BLaER1 (cell line): ENCODE measurements around the gene SBNO1.
A peak's percentile ranks its signal among the peaks of the same experiment; 100 is the strongest.
"Not testable (repeated sequence)": the region's sequence is repeated elsewhere in the genome, so short reads cannot be mapped to it uniquely, and the experiment has no call there.

Source experiments
- H3K27ac ChIP-seq: shearing (Covaris generic); formaldehyde crosslinking; 2 replicates; pipeline ENCODE4 v1.8.1; 2022
- H3K27me3 ChIP-seq: shearing (Covaris generic); formaldehyde crosslinking; 2 replicates; pipeline ENCODE4 v1.8.1; 2022
- H3K36me3 ChIP-seq: shearing (Covaris generic); formaldehyde crosslinking; 2 replicates; pipeline ENCODE4 v1.8.1; 2022
- H3K4me1 ChIP-seq: shearing (Covaris generic); formaldehyde crosslinking; 2 replicates; pipeline ENCODE4 v1.8.1; 2022
- H3K4me2 ChIP-seq: shearing (Covaris generic); formaldehyde crosslinking; 2 replicates; pipeline ENCODE4 v1.8.1; 2022
- H3K4me3 ChIP-seq: shearing (Covaris generic); formaldehyde crosslinking; 2 replicates; pipeline ENCODE4 v1.8.1; 2022
- H3K9ac ChIP-seq: shearing (Covaris generic); formaldehyde crosslinking; 2 replicates; pipeline ENCODE4 v1.8.1; 2022
- H3K9me3 ChIP-seq: shearing (Covaris generic); formaldehyde crosslinking; 2 replicates; pipeline ENCODE4 v1.8.1; 2022
- H4K20me1 ChIP-seq: shearing (Covaris generic); formaldehyde crosslinking; 2 replicates; pipeline ENCODE4 v1.8.1; 2022
- Cebpa-rat ChIP-seq: shearing (Covaris generic); IDR thresholded peaks from 2 replicates; pipeline ENCODE4 v1.8.1; 2022

The SBNO1 gene

DNA sequence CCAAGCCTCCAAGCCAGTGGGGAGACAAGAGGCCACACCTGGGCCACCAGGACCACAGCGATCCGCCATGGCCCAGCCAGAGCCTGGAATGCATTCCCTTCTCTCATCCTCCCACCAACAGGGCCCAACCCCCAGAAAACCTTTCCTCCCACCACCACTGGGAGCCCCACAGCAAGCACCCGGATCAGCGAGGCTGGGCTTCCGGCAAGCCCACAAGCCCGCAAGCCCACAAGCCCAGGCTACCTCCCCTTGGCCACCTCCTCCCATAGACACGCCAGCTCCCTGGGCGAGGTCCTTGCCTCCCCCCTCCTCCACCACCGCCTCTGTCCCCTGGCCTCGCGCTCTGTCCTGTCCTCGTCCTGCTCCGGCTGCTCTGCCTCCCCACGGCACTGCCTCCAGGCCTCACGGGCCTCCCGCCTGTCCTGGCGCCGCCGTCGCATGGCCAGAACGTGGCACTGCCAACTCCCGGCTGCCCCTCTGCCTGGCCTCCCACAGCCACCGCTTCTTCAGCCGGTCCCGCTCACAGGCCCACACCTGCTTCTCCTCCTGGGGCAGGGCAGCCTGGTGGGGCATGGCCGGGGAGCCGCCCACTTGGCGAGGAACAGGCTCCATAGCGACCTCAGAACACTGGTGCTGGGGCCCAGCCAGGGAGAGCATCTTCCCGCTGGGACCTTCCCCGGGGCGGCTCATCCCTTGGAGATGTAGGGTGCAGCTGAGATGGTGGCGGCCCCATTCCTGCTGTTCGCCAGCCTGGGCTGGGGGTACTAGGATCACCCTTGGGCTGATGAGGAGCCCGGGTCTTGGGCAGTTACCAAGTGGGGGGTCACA is 98.6 kb downstream of the SBNO1 start:
- Histone ChIP-seq H3K4me1 (peaks cover 38% of the 10 kb centered on the region), H3K27ac (peak overlapping the region; percentile 99), H3K4me2 (no peak overlapping the region), H3K9me3 (no peaks in the 10 kb centered on the region), H3K9ac (0 out of 2 replicates have a peak overlapping the region, but pooled peaks have one; percentile 34), H3K36me3 (peaks cover 65% of the 10 kb centered on the region), H3K4me3 (no peak overlapping the region), H3K27me3 (no peaks in the 10 kb centered on the region), H4K20me1 (peaks cover 66% of the 10 kb centered on the region)
- no peak for TF ChIP-seq Cebpa-rat

- no peak overlapping the region for H3K4me3 ChIP-seq
- no peaks in the 10 kb centered on the region for H3K9me3 ChIP-seq
- no peak overlapping the region for H3K9ac ChIP-seq
- H3K4me2 ChIP-seq, result no peak overlapping the region
- H3K27ac ChIP-seq, result no peak overlapping the region
- H3K36me3 ChIP-seq, result peaks cover 80% of the 10 kb centered on the region
- no peak for TF ChIP-seq Cebpa-rat
- H4K20me1 ChIP-seq, result peaks cover 72% of the 10 kb centered on the region
- no peaks in the 10 kb centered on the region for H3K27me3 ChIP-seq
- H3K4me1 ChIP-seq, result peaks cover 38% of the 10 kb centered on the region
Observed at GRCh38 chr12:123264642-123265041, 100.0 kb downstream of the SBNO1 start.

- no peak overlapping the region for H3K9ac ChIP-seq
Observed at GRCh38 chr12:123263196-123263817, 101.3 kb downstream of the SBNO1 start.

GRCh38 chr12:123261196-123261595 is 103.5 kb downstream of the SBNO1 start:
- Histone ChIP-seq H3K27ac (no peak overlapping the region), H3K9me3 (no peaks in the 10 kb centered on the region), H4K20me1 (peaks cover 86% of the 10 kb centered on the region), H3K4me3 (no peak overlapping the region), H3K27me3 (no peaks in the 10 kb centered on the region), H3K9ac (no peak overlapping the region), H3K4me2 (no peak overlapping the region), H3K36me3 (peaks cover 100% of the 10 kb centered on the region), H3K4me1 (peaks cover 6% of the 10 kb centered on the region; the same call in 1 of the 2 replicates)
- TF ChIP-seq Cebpa-rat, result no peak

More at GRCh38 chr12:123263196-123263817, 101.3 kb downstream of the SBNO1 start:
- Histone ChIP-seq H3K4me1 (peaks cover 28% of the 10 kb centered on the region), H3K27me3 (no peaks in the 10 kb centered on the region), H4K20me1 (peaks cover 84% of the 10 kb centered on the region), H3K27ac (no peak overlapping the region), H3K4me2 (no peak overlapping the region), H3K4me3 (no peak overlapping the region), H3K9me3 (no peaks in the 10 kb centered on the region), H3K36me3 (peaks cover 93% of the 10 kb centered on the region)
- TF ChIP-seq Cebpa-rat, result no peak

DNA sequence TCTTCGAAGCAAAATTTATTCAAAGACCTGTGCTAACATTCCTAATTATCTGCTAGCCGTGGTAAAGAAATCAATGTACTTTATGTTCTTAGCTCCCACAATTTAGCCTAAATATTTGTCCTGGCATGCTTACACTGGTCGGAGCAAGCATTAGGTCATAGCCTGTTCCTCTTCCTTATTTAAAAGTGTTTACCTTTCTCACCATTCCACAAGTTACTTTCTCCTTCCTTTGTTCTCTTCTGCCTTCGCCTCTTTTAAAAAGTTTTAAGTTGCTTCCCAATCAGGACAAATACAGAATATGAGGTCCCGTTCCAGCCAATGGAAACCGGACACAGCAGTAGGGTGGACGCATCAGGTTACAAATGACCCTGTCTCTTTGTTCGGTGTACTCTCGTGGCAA is 104.6 kb downstream of the SBNO1 start:
- Histone ChIP-seq H4K20me1 (peaks cover 86% of the 10 kb centered on the region), H3K9ac (no peak overlapping the region), H3K27me3 (no peaks in the 10 kb centered on the region), H3K4me2 (no peak overlapping the region), H3K36me3 (peaks cover 100% of the 10 kb centered on the region), H3K27ac (no peak overlapping the region), H3K4me1 (peaks cover 6% of the 10 kb centered on the region; the same call in 1 of the 2 replicates), H3K4me3 (no peak overlapping the region), H3K9me3 (no peaks in the 10 kb centered on the region)
- no peak for TF ChIP-seq Cebpa-rat

DNA sequence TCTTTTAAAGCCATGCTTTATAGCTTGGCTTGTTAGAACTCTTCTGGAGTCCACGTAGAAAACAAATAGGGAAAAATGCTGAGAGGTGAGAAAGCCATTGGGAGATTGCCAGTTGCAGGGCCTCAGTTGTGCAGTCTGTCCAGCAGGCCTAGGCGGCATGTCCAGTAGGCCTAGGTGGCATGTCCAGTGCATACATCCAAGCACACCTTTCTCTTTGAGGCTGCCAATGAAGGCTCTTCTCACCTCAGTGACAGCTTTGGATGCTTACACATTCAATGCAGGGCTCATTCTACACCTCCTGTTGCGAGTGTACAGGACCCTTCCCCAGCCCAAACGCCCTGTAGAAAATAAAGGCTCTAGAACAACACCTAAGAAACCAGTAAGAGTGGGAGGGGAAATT is 106.1 kb downstream of the SBNO1 start:
- Histone ChIP-seq H3K36me3 (peaks cover 100% of the 10 kb centered on the region), H3K9me3 (no peaks in the 10 kb centered on the region), H4K20me1 (peaks cover 86% of the 10 kb centered on the region), H3K4me3 (no peak overlapping the region), H3K27me3 (no peaks in the 10 kb centered on the region), H3K27ac (no peak overlapping the region), H3K4me2 (no peak overlapping the region), H3K9ac (no peak overlapping the region), H3K4me1 (peaks cover 6% of the 10 kb centered on the region; the same call in 1 of the 2 replicates)
- TF ChIP-seq Cebpa-rat, result no peak

DNA sequence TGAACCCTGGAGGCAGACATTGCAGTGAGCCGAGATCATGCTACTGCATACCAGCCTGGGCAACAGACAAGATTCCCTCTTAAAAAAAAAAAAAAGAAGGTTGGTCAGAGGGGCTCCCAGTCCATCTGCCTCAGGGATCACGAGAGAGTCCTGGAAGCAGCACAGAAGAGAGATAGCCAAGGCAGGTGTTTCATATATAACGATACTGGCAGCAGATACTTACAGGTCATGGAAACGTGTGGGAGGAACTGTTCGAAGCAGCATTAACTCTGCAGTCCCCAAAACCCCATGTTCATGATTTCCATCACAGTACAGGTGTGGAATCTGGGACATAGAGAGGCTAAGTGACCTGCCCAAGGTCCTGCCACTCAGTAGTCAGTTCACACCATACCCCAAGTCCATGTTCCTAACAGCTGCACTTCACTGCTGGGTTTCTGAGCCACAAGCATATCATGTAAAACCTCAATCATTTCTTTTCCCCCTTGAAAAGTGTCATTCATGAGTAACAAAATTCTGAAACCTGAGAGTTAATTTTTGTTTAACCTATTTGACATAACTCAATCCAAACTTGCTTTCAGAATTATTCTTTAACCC is 109.7 kb downstream of the SBNO1 start:
- Histone ChIP-seq H4K20me1 (peaks cover 95% of the 10 kb centered on the region), H3K4me2 (no peak overlapping the region), H3K9ac (no peak overlapping the region), H3K27ac (no peak overlapping the region), H3K27me3 (no peaks in the 10 kb centered on the region), H3K4me3 (no peak overlapping the region), H3K9me3 (no peaks in the 10 kb centered on the region), H3K4me1 (peaks cover 6% of the 10 kb centered on the region; the same call in 1 of the 2 replicates), H3K36me3 (peaks cover 97% of the 10 kb centered on the region)
- no peak for TF ChIP-seq Cebpa-rat

- peaks cover 98% of the 10 kb centered on the region for H4K20me1 ChIP-seq
- H3K9ac ChIP-seq, result no peak overlapping the region
- H3K4me1 ChIP-seq, result peaks cover 6% of the 10 kb centered on the region; the same call in 1 of the 2 replicates
- no peak overlapping the region for H3K4me2 ChIP-seq
- peaks cover 1% of the 10 kb centered on the region; the same call in 1 of the 2 replicates for H3K9me3 ChIP-seq
- no peak overlapping the region for H3K27ac ChIP-seq
- H3K36me3 ChIP-seq, result peaks cover 95% of the 10 kb centered on the region
- H3K27me3 ChIP-seq, result no peaks in the 10 kb centered on the region
- no peak overlapping the region for H3K4me3 ChIP-seq
- no peak for TF ChIP-seq Cebpa-rat
Observed at GRCh38 chr12:123253641-123254459, 110.8 kb downstream of the SBNO1 start.

- Histone ChIP-seq H3K9me3 (peaks cover 16% of the 10 kb centered on the region), H4K20me1 (peaks cover 99% of the 10 kb centered on the region), H3K36me3 (peaks cover 95% of the 10 kb centered on the region)
- not testable (repeated sequence) for H3K4me1 ChIP-seq, H3K4me3 ChIP-seq, H3K9ac ChIP-seq, H3K27me3 ChIP-seq, H3K4me2 ChIP-seq, H3K27ac ChIP-seq
Observed at GRCh38 chr12:123252365-123252764, 112.3 kb downstream of the SBNO1 start.
